IMR-90 (cell line): Measurements from ENCODE around the gene EGLN3. TPM values are rescaled to one million over a fixed set of nuclear protein-coding genes. Genes with fewer than 3 reads are reported as not detected.
"Not testable (repeated sequence)": the region's sequence is repeated elsewhere in the genome, so short reads cannot be mapped to it uniquely, and the experiment has no call there.

Experiments
- ATAC-seq: fragments of 200-7000 bp; cut with Tn5 transposase; 2 replicates; pipeline ENCODE4 v1.9.1; 2020; ENCODE audit warnings: low read depth, mild to moderate bottlenecking, moderate library complexity
- BruUV-seq: library from RNA; stranded (reverse); fragments of 400-500 nt; replicated peaks from 2 replicates; lab custom pipeline; 2021; lab: Mats Ljungman, UMichigan
- CTCF ChIA-PET: fragments of 300-600 bp; formaldehyde crosslinking; extraction: SDS; loops from one replicate; lab custom pipeline; 2021; ENCODE audit warnings: antibody characterized with exemption; lab: Yijun Ruan, JAX
- POLR2A ChIA-PET: fragments of 300-600 bp; sonication (Branson Sonifier 250); formaldehyde crosslinking; loops from one replicate; lab custom pipeline; 2022; ENCODE audit warnings: antibody characterized with exemption; ENCODE audit not compliant: unreplicated experiment; lab: Charles Lee
- DNase-seq: peaks from one replicate; pipeline ENCODE4 v3.0.0; 2013
- H2AFZ ChIP-seq: replicated peaks from 2 replicates; pipeline ENCODE3; 2013; ENCODE audit warnings: low read length, mild to moderate bottlenecking; ENCODE audit not compliant: poor library complexity
- H2AK5ac ChIP-seq: 2 replicates; pipeline ENCODE4 v1.6.1; 2013; ENCODE audit warnings: low read depth, low read length, inconsistent platforms
- H2AK9ac ChIP-seq: replicated peaks from 2 replicates; pipeline ENCODE3; 2013; ENCODE audit warnings: mild to moderate bottlenecking, low read depth, low read length, moderate library complexity; ENCODE audit not compliant: poor library complexity
- H2BK120ac ChIP-seq: 2 replicates; pipeline ENCODE4 v1.6.1; 2013; ENCODE audit warnings: low read depth, low read length, inconsistent platforms
- H2BK15ac ChIP-seq: 3 replicates; pipeline ENCODE4 v1.6.1; 2013; ENCODE audit warnings: low read depth, low read length, inconsistent platforms
- H2BK20ac ChIP-seq: 2 replicates; pipeline ENCODE4 v1.6.1; 2013; ENCODE audit warnings: low read depth, mild to moderate bottlenecking, inconsistent platforms, low read length, moderate library complexity
- H2BK5ac ChIP-seq: 2 replicates; pipeline ENCODE4 v1.6.1; 2013; ENCODE audit warnings: mild to moderate bottlenecking, low read depth, low read length, inconsistent platforms; ENCODE audit not compliant: poor library complexity, severe bottlenecking
- H3K14ac ChIP-seq: replicated peaks from 2 replicates; pipeline ENCODE4 v1.6.1; 2013; ENCODE audit warnings: low read depth, low read length, inconsistent platforms
- H3K18ac ChIP-seq: 2 replicates; pipeline ENCODE4 v1.6.1; 2013; ENCODE audit warnings: low read depth, low read length, control low read depth
- H3K23ac ChIP-seq: 2 replicates; pipeline ENCODE4 v1.6.1; 2013; ENCODE audit warnings: low read depth, low read length, inconsistent platforms
- H3K27ac ChIP-seq: 2 replicates; pipeline ENCODE4 v1.5.1; 2013; ENCODE audit warnings: mild to moderate bottlenecking, control low read depth, low read length; ENCODE audit not compliant: insufficient read depth
- H3K27me3 ChIP-seq: 2 replicates; pipeline ENCODE4 v1.6.1; 2013; ENCODE audit warnings: low read length; ENCODE audit not compliant: control insufficient read depth, insufficient read depth
- H3K36me3 ChIP-seq: 2 replicates; pipeline ENCODE4 v1.6.1; 2013; ENCODE audit warnings: low read length, mixed read lengths; ENCODE audit not compliant: control insufficient read depth, insufficient read depth
- H3K4ac ChIP-seq: 2 replicates; pipeline ENCODE4 v1.6.1; 2013; ENCODE audit warnings: low read depth, low read length, inconsistent platforms
- H3K4me1 ChIP-seq: 2 replicates; pipeline ENCODE4 v1.6.1; 2013; ENCODE audit warnings: low read length, mixed read lengths; ENCODE audit not compliant: control insufficient read depth, insufficient read depth
- H3K4me2 ChIP-seq: 2 replicates; pipeline ENCODE4 v1.6.1; 2013; ENCODE audit warnings: low read depth, mild to moderate bottlenecking, control low read depth, low read length, moderate library complexity
- H3K4me3 ChIP-seq: 2 replicates; pipeline ENCODE4 v1.5.1; 2013; ENCODE audit warnings: low read depth, mild to moderate bottlenecking, control low read depth, low read length, moderate library complexity; ENCODE audit not compliant: insufficient read depth
- H3K56ac ChIP-seq: 2 replicates; pipeline ENCODE4 v1.6.1; 2013; ENCODE audit warnings: low read length, inconsistent platforms; ENCODE audit not compliant: insufficient read depth; ENCODE audit errors: extremely low read depth
- H3K79me1 ChIP-seq, 2 experiments: 2 replicates each; pipeline ENCODE4 v1.6.1; 2013; ENCODE audit warnings: low read length in 2 of 2, inconsistent platforms in 1 of 2, low read depth in 1 of 2
- H3K9ac ChIP-seq: 2 replicates; pipeline ENCODE4 v1.6.1; 2013; ENCODE audit warnings: low read depth, low read length, control low read depth
- H3K9me1 ChIP-seq: 2 replicates; pipeline ENCODE4 v1.6.1; 2013; ENCODE audit warnings: low read length, inconsistent platforms; ENCODE audit not compliant: insufficient read depth
- H3K9me3 ChIP-seq: 2 replicates; pipeline ENCODE4 v1.6.1; 2013; ENCODE audit warnings: low read length; ENCODE audit not compliant: control insufficient read depth, insufficient read depth
- H4K20me1 ChIP-seq: 2 replicates; pipeline ENCODE4 v1.6.1; 2013; ENCODE audit warnings: low read length, inconsistent platforms; ENCODE audit not compliant: insufficient read depth
- H4K5ac ChIP-seq: 2 replicates; pipeline ENCODE4 v1.6.1; 2013; ENCODE audit warnings: mild to moderate bottlenecking, low read depth, low read length, control low read depth
- H4K8ac ChIP-seq, 2 experiments: 2 replicates each; pipeline ENCODE4 v1.6.1; 2013; ENCODE audit warnings: low read depth in 2 of 2, low read length in 2 of 2, control low read depth in 1 of 2, inconsistent platforms in 1 of 2
- H4K91ac ChIP-seq: 2 replicates; pipeline ENCODE4 v1.6.1; 2013; ENCODE audit warnings: low read depth, low read length, inconsistent platforms; ENCODE audit not compliant: insufficient read depth
- WGBS, 2 experiments: methylation state at CpG; one replicate each; pipeline versions ENCODE4 v1.1.5 to v1.1.7; 2013; ENCODE audit warnings: missing lambda C conversion rate in 2 of 2; ENCODE audit not compliant: insufficient read length in 1 of 2; ENCODE audit errors: extremely low coverage in 2 of 2; 5-methylcytosine and 5-hydroxymethylcytosine counted together
- dilution Hi-C: fragments of 300-500 bp; cut with HindIII; formaldehyde crosslinking; loops from one replicate; pipeline ENCODE4 v1.14.3; 2018; ENCODE audit warnings: low sequenced_read_pairs; ENCODE audit not compliant: unreplicated experiment
- in situ Hi-C: fragments of 300-500 bp; cut with MboI; formaldehyde crosslinking; loops from 3 replicates; pipeline ENCODE4 v1.14.3; 2019; ENCODE audit warnings: low sequenced_read_pairs, inconsistent platforms, mixed read lengths
- intact Hi-C: fragments of 100-400 bp; cut with micrococcal nuclease; formaldehyde crosslinking; loops from 2 replicates; pipeline ENCODE4 v1.10.0; 2022
- polyA plus RNA-seq, 3 experiments: library from polyadenylated mRNA; depleted of rRNA; stranded (reverse); fragments of >200 nt; gene quantifications; 2 replicates each; pipeline ENCODE4 v1.2.3, GENCODE V29; 2012; ENCODE audit warnings: low replicate concordance in 1 of 3
- total RNA-seq: library from RNA; depleted of rRNA; stranded (reverse); fragments of >200 nt; gene quantifications from 2 replicates; pipeline ENCODE4 v1.2.3, GENCODE V29; 2012

Gene EGLN3
- total and polyA plus RNA-seq, 2 of the 4 experiments (the other 2 are of a cell fraction) = under 0.01 to 0.03 TPM

- H2BK20ac ChIP-seq, ATAC-seq, H3K9ac ChIP-seq, POLR2A ChIA-PET, H4K5ac ChIP-seq, intact Hi-C loops, H3K4ac ChIP-seq, H3K36me3 ChIP-seq, H3K9me1 ChIP-seq, H2AFZ ChIP-seq, H3K27ac ChIP-seq, dilution Hi-C loops, H2BK15ac ChIP-seq, H3K18ac ChIP-seq, H3K79me1 ChIP-seq, H2BK5ac ChIP-seq, in situ Hi-C loops, H3K4me2 ChIP-seq, H3K27me3 ChIP-seq, DNase-seq, H4K20me1 ChIP-seq, H4K8ac ChIP-seq, CTCF ChIA-PET, H3K9me3 ChIP-seq, H3K56ac ChIP-seq, H3K4me1 ChIP-seq, H4K91ac ChIP-seq, H2BK120ac ChIP-seq, H3K14ac ChIP-seq, H3K23ac ChIP-seq, BruUV-seq, H2AK9ac ChIP-seq, H2AK5ac ChIP-seq, H3K4me3 ChIP-seq: not testable (repeated sequence)
- no CpG with 5 or more reads among the region's 5 CpGs for whole genome bisulfite sequencing, 2 experiments
Observed at GRCh38 chr14:33962466-33962865, 11.6 kb upstream of the EGLN3 start.
